H1 (cell line): ENCODE results near the gene AIF1. TPM values are rescaled to one million over a fixed set of nuclear protein-coding genes. Genes with fewer than 3 reads are reported as not detected.

Experiments used
- BRCA1 ChIP-seq: IDR thresholded peaks from 2 replicates; pipeline ENCODE4 v1.6.1; 2012; ENCODE audit warnings: low read depth, low read length, improper control_type of control experiment
- GTF2F1 ChIP-seq: IDR thresholded peaks from 2 replicates; pipeline ENCODE4 v1.6.1; 2012; ENCODE audit warnings: low read depth, low read length, improper control_type of control experiment, borderline replicate concordance
- POLR2A ChIP-seq, 2 experiments: IDR thresholded peaks; 1 replicate in 1 of 2; 2 replicates in 1 of 2; pipeline ENCODE4 v1.6.1; 2011; ENCODE audit warnings: low read depth in 2 of 2, low read length in 2 of 2, mild to moderate bottlenecking in 2 of 2; ENCODE audit errors: control extremely low read depth in 1 of 2
- RFX5 ChIP-seq: IDR thresholded peaks from 2 replicates; pipeline ENCODE4 v1.6.1; 2011; ENCODE audit warnings: low read depth, low read length, improper control_type of control experiment, borderline replicate concordance
- SRF ChIP-seq: IDR thresholded peaks from 2 replicates; pipeline ENCODE4 v1.6.1; 2011; ENCODE audit warnings: mild to moderate bottlenecking, low read depth, low read length, moderate library complexity
- TEAD4 ChIP-seq: IDR thresholded peaks from 2 replicates; pipeline ENCODE4 v1.6.1; 2012; ENCODE audit warnings: low read depth, low read length, inconsistent platforms, mixed read lengths
- polyA plus RNA-seq, 7 experiments: library from polyadenylated mRNA; depleted of rRNA in 3 of 7; stranded (reverse) in 5 of 7; unstranded in 2 of 7; fragments of >200 nt in 5 of 7; fragments of 200-250 nt in 2 of 7; gene quantifications; 1 replicate in 5 of 7; 2 replicates in 1 of 7; 4 replicates in 1 of 7; pipeline versions ENCODE4 v1.2.1 to v1.2.3, GENCODE V29; 2011 to 2013; ENCODE audit warnings: missing spikeins in 2 of 7, mixed read lengths in 2 of 7
- total RNA-seq: library from RNA; stranded (reverse); fragmentation: NEBNext Ultra II Directional; extraction: Animal tissue kit (Norgen Biotek cat#: 25700); gene quantifications from 2 replicates; pipeline ENCODE4 v1.2.1, GENCODE V29; 2021
- TF ChIP-seq, protein P1 (sequence below): IDR thresholded peaks from 2 replicates; pipeline ENCODE4 v1.6.1; 2012; ENCODE audit warnings: inconsistent platforms

Gene AIF1
- total and polyA plus RNA-seq, 2 of the 8 experiments (the other 6 are each of a cell fraction or from before 2014, with no cell fraction given), result 6.3 to 9.8 TPM

DNA sequence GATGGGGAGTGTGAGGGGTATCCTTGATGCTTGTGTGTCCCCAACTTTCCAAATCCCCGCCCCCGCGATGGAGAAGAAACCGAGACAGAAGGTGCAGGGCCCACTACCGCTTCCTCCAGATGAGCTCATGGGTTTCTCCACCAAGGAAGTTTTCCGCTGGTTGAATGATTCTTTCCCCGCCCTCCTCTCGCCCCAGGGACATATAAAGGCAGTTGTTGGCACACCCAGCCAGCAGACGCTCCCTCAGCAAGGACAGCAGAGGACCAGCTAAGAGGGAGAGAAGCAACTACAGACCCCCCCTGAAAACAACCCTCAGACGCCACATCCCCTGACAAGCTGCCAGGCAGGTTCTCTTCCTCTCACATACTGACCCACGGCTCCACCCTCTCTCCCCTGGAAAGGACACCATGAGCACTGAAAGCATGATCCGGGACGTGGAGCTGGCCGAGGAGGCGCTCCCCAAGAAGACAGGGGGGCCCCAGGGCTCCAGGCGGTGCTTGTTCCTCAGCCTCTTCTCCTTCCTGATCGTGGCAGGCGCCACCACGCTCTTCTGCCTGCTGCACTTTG lies 39.6 kb upstream of the AIF1 start, which contains the start of gene TNF (continued):
- TF ChIP-seq RFX5 (no peak), BRCA1 (no peak), SRF (no peak), TEAD4 (no peak), POLR2A (IDR thresholded peaks at IDR 0.05; ENCODE audit: control extremely low read depth in 1 of 2, low read depth in 2 of 2, low read length in 2 of 2) (no peak), GTF2F1 (no peak)
- TF ChIP-seq, protein P1, sequence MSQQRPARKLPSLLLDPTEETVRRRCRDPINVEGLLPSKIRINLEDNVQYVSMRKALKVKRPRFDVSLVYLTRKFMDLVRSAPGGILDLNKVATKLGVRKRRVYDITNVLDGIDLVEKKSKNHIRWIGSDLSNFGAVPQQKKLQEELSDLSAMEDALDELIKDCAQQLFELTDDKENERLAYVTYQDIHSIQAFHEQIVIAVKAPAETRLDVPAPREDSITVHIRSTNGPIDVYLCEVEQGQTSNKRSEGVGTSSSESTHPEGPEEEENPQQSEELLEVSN, result no peak
